Colonic mucosa (tissue), 4 donors: ENCODE data around the gene PAGE2B. TPM values are rescaled to one million over a fixed set of nuclear protein-coding genes. Genes with fewer than 3 reads are reported as not detected.
"Not testable (repeated sequence)": the region's sequence is repeated elsewhere in the genome, so short reads cannot be mapped to it uniquely, and the experiment has no call there.

Source experiments
- DNase-seq: peaks from one replicate; pipeline ENCODE4 v3.0.0-alpha.2; 2020
- H3K27ac ChIP-seq: fragments of 200-600 bp; one replicate; pipeline ENCODE4 v1.8.0; 2021
- H3K27me3 ChIP-seq: fragments of 200-600 bp; one replicate; pipeline ENCODE4 v1.8.0; 2021
- H3K36me3 ChIP-seq: fragments of 200-600 bp; one replicate; pipeline ENCODE4 v1.8.0; 2021
- H3K4me1 ChIP-seq: fragments of 200-600 bp; one replicate; pipeline ENCODE4 v1.8.0; 2021; ENCODE audit warnings: mild to moderate bottlenecking
- H3K4me3 ChIP-seq: fragments of 200-600 bp; one replicate; pipeline ENCODE4 v1.8.0; 2021
- H3K9ac ChIP-seq, 2 donors: one replicate each; pipeline ENCODE4 v1.7.0; 2013; ENCODE audit warnings: control low read depth in 2 of 2, low read depth in 2 of 2, low read length in 2 of 2
- H3K9me3 ChIP-seq: fragments of 200-600 bp; one replicate; pipeline ENCODE4 v1.8.0; 2021
- intact Hi-C: fragments of 100-400 bp; cut with DNase I; formaldehyde crosslinking; loops from one replicate; pipeline ENCODE4 v1.14.1; 2022
- total RNA-seq, 2 donors: library from RNA; stranded (reverse); fragmentation: NEBNext Ultra II Directional in 1 of 2; extraction: Animal tissue kit (Norgen Biotek cat#: 25700) in 1 of 2; gene quantifications; one replicate each; pipeline ENCODE4 v1.2.1, GENCODE V29; 2021
- TF ChIP-seq, protein P1 (sequence below): fragments of 200-600 bp; IDR thresholded peaks from one replicate; pipeline ENCODE4 v1.8.0; 2022; ENCODE audit warnings: antibody characterized with exemption, mild to moderate bottlenecking
- donor health status: healthy.
- donor health status: DM: no; HTN: no; CAD: no.
- donor health status: DM: no; HTN: no; CAD: no.

The PAGE2B gene
- total RNA-seq, 2 donors from 2014 or later = not detected

DNA sequence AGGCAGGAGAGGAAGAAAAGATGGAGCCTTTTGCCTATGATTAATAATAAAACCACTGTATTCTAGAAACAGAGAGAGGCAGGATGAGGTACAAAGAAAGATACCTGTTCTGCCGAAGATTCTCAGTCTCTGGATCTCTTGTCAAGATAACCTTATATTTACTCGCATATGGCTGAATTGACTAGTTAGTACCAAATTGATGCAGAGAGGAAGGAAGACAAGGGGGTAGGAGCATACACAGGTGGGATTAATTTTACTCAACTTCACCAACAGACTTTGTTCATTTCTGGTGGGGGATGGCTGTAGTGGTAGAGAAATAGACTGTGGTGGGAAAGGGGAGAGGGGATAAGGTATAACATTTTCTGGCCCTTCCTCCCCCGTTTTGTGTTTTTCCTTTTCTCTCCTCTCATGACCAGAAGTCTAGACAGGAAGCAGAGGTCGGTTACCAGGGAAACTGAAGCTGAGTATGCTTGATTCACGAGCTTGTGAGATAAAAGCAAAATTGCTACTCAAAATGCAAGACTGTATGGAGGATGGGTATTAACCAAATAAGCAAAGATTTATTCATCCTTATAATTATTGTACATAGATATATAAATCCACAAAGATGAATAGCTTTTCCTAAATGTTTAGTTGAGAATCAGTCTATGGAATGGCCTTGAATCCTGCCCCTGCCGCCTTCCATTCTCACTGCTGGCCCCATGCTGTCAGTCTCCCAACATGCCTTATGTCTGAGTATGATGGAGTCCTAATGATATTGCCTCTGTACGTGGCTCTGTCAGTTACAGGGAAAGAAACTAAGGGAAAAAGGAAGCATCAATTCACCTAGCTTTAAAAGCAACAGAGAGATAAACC is 17.8 kb upstream of the PAGE2B start:
- H3K27me3 ChIP-seq = no peaks in the 10 kb centered on the region
- DNase-seq = no peak

DNA sequence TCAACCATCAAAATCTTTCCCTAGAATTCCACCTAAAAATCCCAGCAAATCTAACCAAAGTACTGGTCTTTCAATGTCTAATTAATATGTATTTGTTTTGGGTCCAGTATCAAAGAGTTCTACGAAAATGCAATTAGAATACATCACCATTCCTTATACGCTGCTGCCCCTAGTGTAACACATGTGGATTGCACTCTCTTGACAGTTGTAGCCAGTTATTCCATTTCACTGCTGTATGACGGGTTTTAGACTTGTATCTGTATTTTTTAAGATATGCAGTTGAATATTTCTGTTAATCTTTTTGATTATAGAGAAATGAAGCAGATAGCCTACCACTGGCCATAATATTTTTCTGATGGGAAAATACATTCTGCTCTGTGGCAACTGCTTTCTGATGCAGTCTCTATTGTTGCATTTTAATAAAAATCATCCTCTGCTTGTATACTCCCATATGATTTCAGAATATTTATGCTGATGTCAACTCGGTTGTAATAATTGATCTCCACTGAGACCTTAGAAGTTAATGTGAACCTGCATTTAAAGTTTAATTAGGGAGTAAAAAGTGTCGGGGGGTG is 17.1 kb upstream of the PAGE2B start:
- Histone ChIP-seq H3K36me3 (no peaks in the 10 kb centered on the region), H3K9ac (no peak overlapping the region), H3K4me1 (no peaks in the 10 kb centered on the region), H3K4me3 (no peak overlapping the region), H3K27me3 (no peaks in the 10 kb centered on the region), H3K9me3 (no peaks in the 10 kb centered on the region), H3K27ac (no peak overlapping the region)
- TF ChIP-seq, protein P1, sequence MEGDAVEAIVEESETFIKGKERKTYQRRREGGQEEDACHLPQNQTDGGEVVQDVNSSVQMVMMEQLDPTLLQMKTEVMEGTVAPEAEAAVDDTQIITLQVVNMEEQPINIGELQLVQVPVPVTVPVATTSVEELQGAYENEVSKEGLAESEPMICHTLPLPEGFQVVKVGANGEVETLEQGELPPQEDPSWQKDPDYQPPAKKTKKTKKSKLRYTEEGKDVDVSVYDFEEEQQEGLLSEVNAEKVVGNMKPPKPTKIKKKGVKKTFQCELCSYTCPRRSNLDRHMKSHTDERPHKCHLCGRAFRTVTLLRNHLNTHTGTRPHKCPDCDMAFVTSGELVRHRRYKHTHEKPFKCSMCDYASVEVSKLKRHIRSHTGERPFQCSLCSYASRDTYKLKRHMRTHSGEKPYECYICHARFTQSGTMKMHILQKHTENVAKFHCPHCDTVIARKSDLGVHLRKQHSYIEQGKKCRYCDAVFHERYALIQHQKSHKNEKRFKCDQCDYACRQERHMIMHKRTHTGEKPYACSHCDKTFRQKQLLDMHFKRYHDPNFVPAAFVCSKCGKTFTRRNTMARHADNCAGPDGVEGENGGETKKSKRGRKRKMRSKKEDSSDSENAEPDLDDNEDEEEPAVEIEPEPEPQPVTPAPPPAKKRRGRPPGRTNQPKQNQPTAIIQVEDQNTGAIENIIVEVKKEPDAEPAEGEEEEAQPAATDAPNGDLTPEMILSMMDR = peak; percentile 87
- DNase-seq = peak; percentile 26
- intact Hi-C loops = loop anchor here (5.0 kb wide), 1 partner anchor 165 kb away; no protein-coding TSS in a partner anchor

More for the DNA sequence above, 17.8 kb upstream of the PAGE2B start:
- Histone ChIP-seq H3K27ac (no peak overlapping the region), H3K4me1 (no peaks in the 10 kb centered on the region), H3K9ac (no peak overlapping the region), H3K36me3 (no peaks in the 10 kb centered on the region), H3K4me3 (no peak overlapping the region), H3K9me3 (no peaks in the 10 kb centered on the region)
- intact Hi-C loops = loop anchor here (5.0 kb wide), 1 partner anchor 165 kb away; no protein-coding TSS in a partner anchor
- TF ChIP-seq, protein P1 = no peak

DNA sequence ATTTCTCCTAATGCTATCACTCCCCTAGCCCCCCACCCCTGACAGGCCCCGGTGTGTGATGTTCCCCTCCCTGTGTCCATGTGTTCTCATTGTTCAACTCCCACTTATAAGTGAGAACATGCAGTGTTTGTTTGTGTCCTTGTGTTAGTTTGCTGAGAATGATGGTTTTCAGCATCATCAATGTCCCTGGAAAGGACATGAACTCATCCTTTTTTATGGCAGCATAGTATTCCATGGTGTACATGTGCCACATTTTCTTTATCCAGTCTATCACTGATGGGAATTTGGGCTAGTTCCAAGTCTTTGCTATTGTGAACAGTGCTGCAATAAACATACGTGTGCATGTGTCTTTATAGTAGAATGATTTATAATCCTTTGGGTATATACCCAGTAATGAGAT is 7.7 kb upstream of the PAGE2B start:
- H3K27me3 ChIP-seq, H3K4me1 ChIP-seq, H3K36me3 ChIP-seq, DNase-seq, H3K9ac ChIP-seq, H3K27ac ChIP-seq, H3K4me3 ChIP-seq, intact Hi-C loops, H3K9me3 ChIP-seq: not testable (repeated sequence)

DNA sequence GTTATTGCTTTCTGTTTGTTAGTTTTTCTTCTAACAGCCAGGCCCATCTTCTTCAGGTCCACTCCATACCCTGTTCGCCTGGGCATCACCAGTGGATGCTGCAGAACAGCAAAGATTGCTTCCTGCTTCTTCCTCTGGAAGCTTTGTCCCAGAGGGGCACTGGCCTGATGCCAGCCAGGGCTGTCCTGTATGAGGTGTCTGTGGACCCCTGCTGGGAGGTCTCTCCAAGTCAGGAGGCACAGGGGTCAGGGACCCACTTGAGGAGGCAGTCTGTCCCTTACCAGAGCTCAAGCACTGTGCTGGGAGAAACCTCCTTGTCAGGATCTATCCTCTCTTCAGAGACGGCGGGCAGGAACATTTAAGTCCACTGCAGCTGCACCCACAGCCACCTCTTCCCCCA is 2.5 kb upstream of the PAGE2B start:
- H3K4me3 ChIP-seq = no peak overlapping the region
- H3K4me1 ChIP-seq = no peaks in the 10 kb centered on the region
- TF ChIP-seq, protein P1 = no peak
- H3K27ac ChIP-seq = no peak overlapping the region
- no peak overlapping the region for H3K9ac ChIP-seq
- intact Hi-C loops = no loop called here
- DNase-seq = no peak
- H3K27me3 ChIP-seq = no peaks in the 10 kb centered on the region
- no peaks in the 10 kb centered on the region for H3K9me3 ChIP-seq
- no peaks in the 10 kb centered on the region for H3K36me3 ChIP-seq

DNA sequence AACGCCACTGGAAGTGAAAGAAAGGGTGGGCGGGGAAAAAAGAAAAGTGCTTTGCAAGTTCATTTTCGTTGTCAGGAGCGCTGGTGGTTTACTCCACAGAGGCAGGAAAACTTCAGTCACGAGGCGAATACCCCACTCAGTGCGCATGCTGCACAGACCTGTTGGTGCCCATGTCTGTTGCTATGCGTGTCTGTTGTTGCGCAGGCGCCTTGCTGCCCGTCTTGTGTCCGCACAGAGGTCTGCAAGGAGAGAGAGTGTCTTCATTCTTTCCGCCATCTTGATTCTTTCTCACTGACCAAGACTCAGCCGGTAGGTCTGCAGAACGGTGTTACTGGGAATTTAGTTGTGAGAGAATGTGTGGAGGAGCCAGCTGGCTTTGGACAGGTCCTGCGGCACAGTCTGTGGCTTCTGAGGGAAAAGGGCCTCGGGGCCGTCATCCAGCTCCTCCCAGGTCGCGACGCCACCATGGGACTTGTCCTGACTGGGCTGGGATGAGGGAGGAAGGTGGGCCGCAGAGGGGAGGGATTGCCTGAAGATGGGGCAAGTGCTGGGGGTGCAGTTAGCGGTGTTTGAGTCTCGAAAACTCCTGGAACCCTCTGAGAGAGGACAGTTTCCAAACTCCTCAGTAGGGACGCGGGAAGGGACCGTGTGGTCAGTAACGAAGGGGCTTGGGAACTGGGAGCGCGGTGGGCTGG is 14.1 kb downstream of the PAGE2B start, which contains the start of gene PAGE2:
Gene PAGE2 (plus strand): TSS at position 224 of the 695 bp plus-strand sequence. CDS start 1,003 bp downstream, outside the sequence.
- intact Hi-C loops = no loop called here
- H3K36me3 ChIP-seq = no peaks in the 10 kb centered on the region
- TF ChIP-seq, protein P1 = no peak
- DNase-seq = no peak
- no peak within 1 kb of the TSS for H3K9ac ChIP-seq
- no peak within 1 kb of the TSS for H3K27ac ChIP-seq
- H3K4me3 ChIP-seq = no peak within 1 kb of the TSS
- no peaks in the 10 kb centered on the region for H3K27me3 ChIP-seq
- H3K4me1 ChIP-seq = no peaks in the 10 kb centered on the region
- H3K9me3 ChIP-seq = no peaks in the 10 kb centered on the region
